ENCODE measurements around the gene LGALS9B. TPM values are rescaled to one million over a fixed set of nuclear protein-coding genes. Genes with fewer than 3 reads are reported as not detected.
"Not testable (repeated sequence)": the region's sequence is repeated elsewhere in the genome, so short reads cannot be mapped to it uniquely, and the experiment has no call there.

Gene LGALS9B
- total RNA-seq (ENCODE audit: low replicate concordance): not detected in 2 replicates

GRCh38 chr17:20467447-20467846 lies at the start of gene LGALS9B:
LGALS9B (minus strand) TSS chr17:20467539; CDS start chr17:20467470, 69 bp downstream.
- H3K27ac Mint-ChIP-seq; H3K4me1 ChIP-seq; H3K27me3 Mint-ChIP-seq (ENCODE audit: insufficient read depth, low read depth): not testable (repeated sequence)

GRCh38 chr17:20516986-20517385 lies 49.6 kb upstream of the LGALS9B start:
- not testable (repeated sequence) for H3K9ac ChIP-seq; H3K36me3 Mint-ChIP-seq; H4K20me1 ChIP-seq (ENCODE audit: low read depth); H3K27ac ChIP-seq; H3K27me3 ChIP-seq; H3K9me3 Mint-ChIP-seq; H3K4me1 ChIP-seq; H3F3A ChIP-seq (ENCODE audit: low read depth); H3K27me3 Mint-ChIP-seq (ENCODE audit: insufficient read depth, low read depth); H3K4me3 Mint-ChIP-seq; H2AFZ ChIP-seq (replicated peaks); H3K4me1 Mint-ChIP-seq; H3K27ac Mint-ChIP-seq; H3K36me3 ChIP-seq; DNase-seq (ENCODE audit: low spot score); H3K9me3 ChIP-seq (ENCODE audit: low read depth); H3K79me2 ChIP-seq (ENCODE audit: low read depth); H3K4me2 ChIP-seq; H3K4me3 ChIP-seq

More at GRCh38 chr17:20467447-20467846, at the start of gene LGALS9B:
- not testable (repeated sequence) for H4K20me1 ChIP-seq (ENCODE audit: low read depth); H3K79me2 ChIP-seq (ENCODE audit: low read depth); H3K9me3 ChIP-seq (ENCODE audit: low read depth); H3K9me3 Mint-ChIP-seq; H3K4me2 ChIP-seq; H2AFZ ChIP-seq (replicated peaks); DNase-seq (ENCODE audit: low spot score); H3F3A ChIP-seq (ENCODE audit: low read depth); H3K4me3 ChIP-seq; H3K9ac ChIP-seq; H3K36me3 ChIP-seq; H3K27ac ChIP-seq; H3K4me1 Mint-ChIP-seq; H3K36me3 Mint-ChIP-seq; H3K4me3 Mint-ChIP-seq; H3K27me3 ChIP-seq

- not testable (repeated sequence) for H3K27me3 ChIP-seq; H3K9ac ChIP-seq; H3K27ac Mint-ChIP-seq; H3F3A ChIP-seq (ENCODE audit: low read depth); H3K27me3 Mint-ChIP-seq (ENCODE audit: insufficient read depth, low read depth); H3K9me3 ChIP-seq (ENCODE audit: low read depth); H3K9me3 Mint-ChIP-seq; H3K36me3 ChIP-seq; H3K79me2 ChIP-seq (ENCODE audit: low read depth); H3K4me1 Mint-ChIP-seq; H3K4me2 ChIP-seq; H3K4me3 Mint-ChIP-seq; H3K4me1 ChIP-seq; H3K27ac ChIP-seq; H3K36me3 Mint-ChIP-seq; H2AFZ ChIP-seq (replicated peaks); H3K4me3 ChIP-seq; DNase-seq (ENCODE audit: low spot score); H4K20me1 ChIP-seq (ENCODE audit: low read depth)
Observed at GRCh38 chr17:20515099-20515498, 47.8 kb upstream of the LGALS9B start.

GRCh38 chr17:20513539-20513938 lies 46.2 kb upstream of the LGALS9B start:
- H3K4me2 ChIP-seq; H3K9me3 ChIP-seq (ENCODE audit: low read depth); H3K4me3 Mint-ChIP-seq; H3F3A ChIP-seq (ENCODE audit: low read depth); H3K4me3 ChIP-seq; H4K20me1 ChIP-seq (ENCODE audit: low read depth); H3K9me3 Mint-ChIP-seq; H3K36me3 Mint-ChIP-seq; H3K4me1 ChIP-seq; H3K4me1 Mint-ChIP-seq; H3K27me3 Mint-ChIP-seq (ENCODE audit: insufficient read depth, low read depth); H3K27ac Mint-ChIP-seq; H3K36me3 ChIP-seq; H3K27ac ChIP-seq; H3K9ac ChIP-seq; DNase-seq (ENCODE audit: low spot score); H3K27me3 ChIP-seq; H3K79me2 ChIP-seq (ENCODE audit: low read depth); H2AFZ ChIP-seq (replicated peaks): not testable (repeated sequence)

GRCh38 chr17:20512378-20512777 lies 45.0 kb upstream of the LGALS9B start:
- H3K36me3 ChIP-seq; DNase-seq (ENCODE audit: low spot score); H3K36me3 Mint-ChIP-seq: not testable (repeated sequence)

GRCh38 chr17:20511778-20512177 lies 44.4 kb upstream of the LGALS9B start:
- H2AFZ ChIP-seq (replicated peaks); H3K36me3 ChIP-seq; H3K79me2 ChIP-seq (ENCODE audit: low read depth); H4K20me1 ChIP-seq (ENCODE audit: low read depth); H3K9me3 ChIP-seq (ENCODE audit: low read depth); H3F3A ChIP-seq (ENCODE audit: low read depth); DNase-seq (ENCODE audit: low spot score); H3K4me3 ChIP-seq; H3K4me2 ChIP-seq; H3K4me1 Mint-ChIP-seq; H3K27me3 ChIP-seq; H3K36me3 Mint-ChIP-seq; H3K27me3 Mint-ChIP-seq (ENCODE audit: insufficient read depth, low read depth); H3K27ac ChIP-seq; H3K4me3 Mint-ChIP-seq; H3K9me3 Mint-ChIP-seq; H3K27ac Mint-ChIP-seq; H3K4me1 ChIP-seq; H3K9ac ChIP-seq: not testable (repeated sequence)

More at GRCh38 chr17:20512378-20512777, 45.0 kb upstream of the LGALS9B start:
- H3K4me3 ChIP-seq; H3K4me3 Mint-ChIP-seq; H3K27me3 ChIP-seq; H3K4me2 ChIP-seq; H3F3A ChIP-seq (ENCODE audit: low read depth); H3K9me3 Mint-ChIP-seq; H2AFZ ChIP-seq (replicated peaks); H3K27ac ChIP-seq; H3K79me2 ChIP-seq (ENCODE audit: low read depth); H3K4me1 Mint-ChIP-seq; H3K9me3 ChIP-seq (ENCODE audit: low read depth); H3K4me1 ChIP-seq; H3K27ac Mint-ChIP-seq; H3K27me3 Mint-ChIP-seq (ENCODE audit: insufficient read depth, low read depth); H3K9ac ChIP-seq; H4K20me1 ChIP-seq (ENCODE audit: low read depth): not testable (repeated sequence)

GRCh38 chr17:20505333-20505732 lies 38.0 kb upstream of the LGALS9B start:
- H3K27ac ChIP-seq; H3K4me1 Mint-ChIP-seq; H3K27me3 ChIP-seq; H3K9ac ChIP-seq; H2AFZ ChIP-seq (replicated peaks); H3K79me2 ChIP-seq (ENCODE audit: low read depth); H3K4me3 Mint-ChIP-seq; H3K4me1 ChIP-seq; H3K36me3 ChIP-seq; H3K27me3 Mint-ChIP-seq (ENCODE audit: insufficient read depth, low read depth); H3K27ac Mint-ChIP-seq; H3K36me3 Mint-ChIP-seq; H3K9me3 Mint-ChIP-seq; H3K9me3 ChIP-seq (ENCODE audit: low read depth); H4K20me1 ChIP-seq (ENCODE audit: low read depth); H3K4me3 ChIP-seq; H3K4me2 ChIP-seq; DNase-seq (ENCODE audit: low spot score); H3F3A ChIP-seq (ENCODE audit: low read depth): not testable (repeated sequence)

- H3K9me3 ChIP-seq (ENCODE audit: low read depth); H3K27me3 Mint-ChIP-seq (ENCODE audit: insufficient read depth, low read depth): not testable (repeated sequence)
Observed at GRCh38 chr17:20504388-20505066, 37.2 kb upstream of the LGALS9B start.

More at GRCh38 chr17:20504388-20505066, 37.2 kb upstream of the LGALS9B start:
- not testable (repeated sequence) for H3K9me3 Mint-ChIP-seq; H2AFZ ChIP-seq (replicated peaks); H3K27ac ChIP-seq; H3K4me2 ChIP-seq; H3K4me1 ChIP-seq; H3K27me3 ChIP-seq; H3K36me3 ChIP-seq; H3K27ac Mint-ChIP-seq; H3K79me2 ChIP-seq (ENCODE audit: low read depth); H3K9ac ChIP-seq; H3K4me3 ChIP-seq; H3F3A ChIP-seq (ENCODE audit: low read depth); H3K4me1 Mint-ChIP-seq; H3K36me3 Mint-ChIP-seq; H4K20me1 ChIP-seq (ENCODE audit: low read depth); DNase-seq (ENCODE audit: low spot score); H3K4me3 Mint-ChIP-seq

Measured in neural progenitor cell (in vitro differentiated cells).